ENCODE data around the gene KCNH2.

KCNH2 gene

GRCh38 chr7:150976529-150977381 is 1.4 kb downstream of the KCNH2 start:
- Mint-ChIP-seq H3K27me3 (peaks cover 49% of the 10 kb centered on the region), H3K4me3 (peak overlapping the region; percentile 74), H3K27ac (no peak overlapping the region), H3K36me3 (ENCODE audit: low read depth) (no peaks in the 10 kb centered on the region), H3K9me3 (no peaks in the 10 kb centered on the region), H3K4me1 (peaks cover 24% of the 10 kb centered on the region)
- DNase-seq (no peak), ATAC-seq (no peak)

GRCh38 chr7:150975536-150976319 is 2.4 kb downstream of the KCNH2 start:
- Mint-ChIP-seq H3K4me1 (peaks cover 24% of the 10 kb centered on the region), H3K36me3 (ENCODE audit: low read depth) (no peaks in the 10 kb centered on the region), H3K27me3 (peaks cover 39% of the 10 kb centered on the region), H3K9me3 (no peaks in the 10 kb centered on the region), H3K4me3 (peak overlapping the region; percentile 63), H3K27ac (no peak overlapping the region)
- ATAC-seq, result no peak
- DNase-seq, result no peak

GRCh38 chr7:150974468-150975391 is 3.4 kb downstream of the KCNH2 start:
- Mint-ChIP-seq H3K9me3 (no peaks in the 10 kb centered on the region), H3K27me3 (peaks cover 29% of the 10 kb centered on the region), H3K27ac (no peak overlapping the region), H3K36me3 (ENCODE audit: low read depth) (no peaks in the 10 kb centered on the region), H3K4me1 (peaks cover 24% of the 10 kb centered on the region), H3K4me3 (peak overlapping the region; percentile 65)
- DNase-seq (peak; percentile 69), ATAC-seq (peak; percentile 55)

- Mint-ChIP-seq H3K4me1 (peaks cover 23% of the 10 kb centered on the region), H3K4me3 (peak overlapping the region; percentile 65), H3K36me3 (ENCODE audit: low read depth) (no peaks in the 10 kb centered on the region), H3K27ac (no peak overlapping the region), H3K9me3 (no peaks in the 10 kb centered on the region), H3K27me3 (peaks cover 24% of the 10 kb centered on the region)
- DNase-seq, result no peak
- ATAC-seq, result no peak
Observed at GRCh38 chr7:150973571-150974451, 4.3 kb downstream of the KCNH2 start.

- no peaks in the 10 kb centered on the region for H3K36me3 Mint-ChIP-seq (ENCODE audit: low read depth)
- H3K27ac Mint-ChIP-seq, result no peak overlapping the region
- peaks cover 18% of the 10 kb centered on the region for H3K4me1 Mint-ChIP-seq
- H3K9me3 Mint-ChIP-seq, result no peaks in the 10 kb centered on the region
- H3K27me3 Mint-ChIP-seq, result peaks cover 18% of the 10 kb centered on the region
- DNase-seq, result no peak
- H3K4me3 Mint-ChIP-seq, result no peak overlapping the region
- no peak for ATAC-seq
Observed at GRCh38 chr7:150972741-150973140, 5.4 kb downstream of the KCNH2 start.

GRCh38 chr7:150972023-150972468 is 6.1 kb downstream of the KCNH2 start:
- Mint-ChIP-seq H3K36me3 (ENCODE audit: low read depth) (no peaks in the 10 kb centered on the region), H3K27me3 (peaks cover 12% of the 10 kb centered on the region), H3K27ac (no peak overlapping the region), H3K4me1 (peaks cover 12% of the 10 kb centered on the region), H3K4me3 (no peak overlapping the region), H3K9me3 (no peaks in the 10 kb centered on the region)
- ATAC-seq (no peak), DNase-seq (no peak)

- Mint-ChIP-seq H3K4me1 (peaks cover 12% of the 10 kb centered on the region), H3K9me3 (no peaks in the 10 kb centered on the region), H3K36me3 (ENCODE audit: low read depth) (no peaks in the 10 kb centered on the region), H3K4me3 (no peak overlapping the region), H3K27ac (no peak overlapping the region), H3K27me3 (peaks cover 7% of the 10 kb centered on the region)
- DNase-seq (no peak), ATAC-seq (no peak)
Observed at GRCh38 chr7:150971242-150972022, 6.7 kb downstream of the KCNH2 start.

- H3K27me3 Mint-ChIP-seq, result peaks cover 1% of the 10 kb centered on the region
- no peak overlapping the region for H3K27ac Mint-ChIP-seq
- no peaks in the 10 kb centered on the region for H3K36me3 Mint-ChIP-seq (ENCODE audit: low read depth)
- no peak for ATAC-seq
- peaks cover 8% of the 10 kb centered on the region for H3K4me1 Mint-ChIP-seq
- DNase-seq, result no peak
- no peak overlapping the region for H3K4me3 Mint-ChIP-seq
- H3K9me3 Mint-ChIP-seq, result no peaks in the 10 kb centered on the region
Observed at GRCh38 chr7:150970424-150970823, 7.7 kb downstream of the KCNH2 start.

GRCh38 chr7:150969475-150969874 is 8.6 kb downstream of the KCNH2 start:
- no peak for DNase-seq
- Mint-ChIP-seq H3K9me3 (no peaks in the 10 kb centered on the region), H3K27ac (no peak overlapping the region), H3K36me3 (ENCODE audit: low read depth) (no peaks in the 10 kb centered on the region), H3K4me3 (no peak overlapping the region), H3K4me1 (peaks cover 3% of the 10 kb centered on the region), H3K27me3 (no peaks in the 10 kb centered on the region)
- no peak for ATAC-seq

GRCh38 chr7:150968734-150969372 is 9.3 kb downstream of the KCNH2 start:
- Mint-ChIP-seq H3K27ac (no peak overlapping the region), H3K36me3 (ENCODE audit: low read depth) (no peaks in the 10 kb centered on the region), H3K27me3 (no peaks in the 10 kb centered on the region), H3K9me3 (no peaks in the 10 kb centered on the region), H3K4me1 (no peaks in the 10 kb centered on the region), H3K4me3 (no peak overlapping the region)
- ATAC-seq, result no peak
- no peak for DNase-seq

- DNase-seq, result no peak
- no peaks in the 10 kb centered on the region for H3K9me3 Mint-ChIP-seq
- H3K4me3 Mint-ChIP-seq, result no peak overlapping the region
- H3K27me3 Mint-ChIP-seq, result no peaks in the 10 kb centered on the region
- H3K4me1 Mint-ChIP-seq, result no peaks in the 10 kb centered on the region
- H3K36me3 Mint-ChIP-seq (ENCODE audit: low read depth), result no peaks in the 10 kb centered on the region
- ATAC-seq, result no peak
- H3K27ac Mint-ChIP-seq, result no peak overlapping the region
Observed at GRCh38 chr7:150968056-150968733, 9.9 kb downstream of the KCNH2 start.

- ATAC-seq, result no peak
- H3K4me3 Mint-ChIP-seq, result no peak overlapping the region
Observed at GRCh38 chr7:150967349-150967748, 10.8 kb downstream of the KCNH2 start.

More at GRCh38 chr7:150967349-150967748, 10.8 kb downstream of the KCNH2 start:
- Mint-ChIP-seq H3K9me3 (no peaks in the 10 kb centered on the region), H3K4me1 (no peaks in the 10 kb centered on the region), H3K27me3 (peaks cover 2% of the 10 kb centered on the region), H3K36me3 (ENCODE audit: low read depth) (no peaks in the 10 kb centered on the region), H3K27ac (no peak overlapping the region)
- no peak for DNase-seq

Data from activated naive CD8-positive, alpha-beta T cell treated with anti-CD3 and anti-CD28 coated beads, Interleukin-2, amount 50 U/mL, for 24 hours (primary cell).